Measurements from ENCODE around the gene CDHR1.

GRCh38 chr10:84176836-84177474, 17.4 kb upstream of the CDHR1 start:
- no peak for TF ChIP-seq CTCF (IDR thresholded peaks at IDR 0.05)
- no peak for TF ChIP-seq REST (IDR thresholded peaks at IDR 0.05; ENCODE audit: insufficient read depth in 1 of 2, low read depth in 2 of 2, low read length in 1 of 2)
- no peak for TF ChIP-seq SIN3A (IDR thresholded peaks at IDR 0.05; ENCODE audit: borderline replicate concordance, insufficient read depth, low read depth, low read length)

Data from Panc1 (cell line).